AG10803 (cell line): Measurements from ENCODE around the gene SGIP1.
A peak's percentile ranks its signal among the peaks of the same experiment; 100 is the strongest.

Source experiments
- DNase-seq: peaks from one replicate; pipeline ENCODE4 v3.0.0; 2010; ENCODE audit warnings: low read depth
- H3K4me3 ChIP-seq: 2 replicates; pipeline ENCODE4 v1.5.1; 2011; ENCODE audit warnings: mild to moderate bottlenecking, low read length, control low read depth
- CTCF ChIP-seq: conservative IDR thresholded peaks from 2 replicates; pipeline ENCODE4 v1.5.1; 2011; ENCODE audit warnings: mild to moderate bottlenecking, low read length, control low read depth, inconsistent platforms

The SGIP1 gene

GRCh38 chr1:66598670-66599069 is 64.7 kb downstream of the SGIP1 start:
- TF ChIP-seq CTCF: no peak
- no peak overlapping the region for H3K4me3 ChIP-seq
- DNase-seq: peak; percentile 85

GRCh38 chr1:66599346-66599745 is 65.4 kb downstream of the SGIP1 start:
- no peak overlapping the region for H3K4me3 ChIP-seq
- no peak for TF ChIP-seq CTCF
- no peak for DNase-seq

GRCh38 chr1:66599899-66600737 is 66.2 kb downstream of the SGIP1 start:
- no peak overlapping the region for H3K4me3 ChIP-seq
- no peak for TF ChIP-seq CTCF
- no peak for DNase-seq

- DNase-seq: no peak
- TF ChIP-seq CTCF: no peak
Observed at GRCh38 chr1:66605419-66605997, 71.6 kb downstream of the SGIP1 start.

GRCh38 chr1:66606362-66607065 is 72.6 kb downstream of the SGIP1 start:
- no peak for DNase-seq
- TF ChIP-seq CTCF: no peak
- H3K4me3 ChIP-seq: no peak overlapping the region

More at GRCh38 chr1:66605419-66605997, 71.6 kb downstream of the SGIP1 start:
- no peak overlapping the region for H3K4me3 ChIP-seq

GRCh38 chr1:66607458-66607857 is 73.5 kb downstream of the SGIP1 start:
- no peak for DNase-seq
- H3K4me3 ChIP-seq: no peak overlapping the region
- no peak for TF ChIP-seq CTCF
